ENCODE data around the gene PDCD4. TPM values are rescaled to one million over a fixed set of nuclear protein-coding genes. Genes with fewer than 3 reads are reported as not detected.

The PDCD4 gene
- total RNA-seq, 2 experiments from 2014 or later: 83.3 to 95.6 TPM

- CTCF ChIA-PET: no interaction called here
- POLR2A ChIA-PET: no interaction called here
Measured at GRCh38 chr10:110932505-110933180, 60.9 kb downstream of the PDCD4 start.

DNA sequence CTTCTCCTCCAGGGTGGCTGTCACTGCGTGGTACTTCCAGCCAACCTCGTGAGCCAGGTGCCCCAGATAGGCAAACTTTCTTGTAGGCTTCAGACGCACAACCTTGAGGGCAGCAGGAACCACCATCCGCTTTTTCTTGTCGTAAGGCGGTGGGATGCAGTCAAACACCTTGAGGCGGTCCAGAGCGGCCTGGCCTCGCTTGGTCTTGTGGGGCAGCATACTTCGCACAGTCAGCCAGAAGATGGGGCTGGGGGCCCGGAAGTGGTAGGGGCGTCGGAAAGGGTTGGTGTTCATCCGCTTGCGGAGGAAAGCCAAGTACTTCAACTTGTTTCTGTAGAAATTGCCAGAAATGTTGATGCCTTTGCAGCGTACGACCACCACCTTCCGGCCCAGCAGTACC is 65.0 kb downstream of the PDCD4 start:
- POLR2A ChIA-PET: no interaction called here
- CTCF ChIA-PET: no interaction called here

- CTCF ChIA-PET: no interaction called here
- POLR2A ChIA-PET: no interaction called here
Measured at GRCh38 chr10:110939419-110939818, 67.7 kb downstream of the PDCD4 start.

DNA sequence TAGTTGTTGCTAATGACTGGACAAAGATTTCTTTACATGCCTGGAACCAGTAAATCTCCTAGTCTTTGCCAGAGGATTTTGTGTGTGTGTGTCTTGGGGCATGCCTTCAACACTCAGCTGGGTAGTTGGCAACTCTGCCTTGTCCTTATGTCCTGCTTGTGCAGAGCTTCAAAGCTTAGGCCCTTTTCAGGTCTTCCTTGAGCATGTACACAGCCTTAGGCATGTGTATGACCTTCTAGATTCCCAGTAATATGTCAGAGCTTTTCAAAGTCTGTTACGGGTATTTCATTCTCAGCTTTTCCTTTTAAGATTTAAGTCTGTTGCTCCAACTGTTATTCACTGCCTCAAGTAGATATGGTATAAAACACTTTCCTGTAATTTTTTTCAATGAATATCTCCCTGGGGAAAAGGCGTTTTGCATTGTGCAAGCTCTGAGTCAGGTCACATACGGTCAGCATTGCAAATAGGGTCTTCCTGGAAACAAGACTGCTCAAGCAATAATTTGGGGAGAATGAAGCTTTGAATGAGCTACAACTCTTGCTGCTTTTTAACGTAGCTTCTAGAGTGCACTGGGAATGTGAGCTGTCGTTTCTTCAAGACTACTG is 73.2 kb downstream of the PDCD4 start:
- POLR2A ChIA-PET: no interaction called here

GRCh38 chr10:110946496-110946895 is 74.8 kb downstream of the PDCD4 start:
- POLR2A ChIA-PET: no interaction called here
- CTCF ChIA-PET: no interaction called here

More for the DNA sequence above, 73.2 kb downstream of the PDCD4 start:
- CTCF ChIA-PET: no interaction called here

GRCh38 chr10:110947061-110947595 is 75.4 kb downstream of the PDCD4 start:
- CTCF ChIA-PET: no interaction called here
- POLR2A ChIA-PET: no interaction called here

Other genes with a start within 250 kb of the PDCD4 start
- gene RBM20, start 227.6 kb upstream of the PDCD4 start, total RNA-seq: under 1 TPM; 0.15 to 0.42 TPM
- gene BBIP1, start 47.3 kb downstream of the PDCD4 start, total RNA-seq: 10 to 100 TPM; 36.9 to 39.5 TPM
- gene SHOC2, start 47.7 kb downstream of the PDCD4 start, total RNA-seq: 10 to 100 TPM; 51.3 to 51.4 TPM
- gene ADRA2A, start 205.1 kb downstream of the PDCD4 start, total RNA-seq: not detected